ENCODE results near the gene SPTBN4.
"Not testable (repeated sequence)": the region's sequence is repeated elsewhere in the genome, so short reads cannot be mapped to it uniquely, and the experiment has no call there.

Gene SPTBN4

DNA sequence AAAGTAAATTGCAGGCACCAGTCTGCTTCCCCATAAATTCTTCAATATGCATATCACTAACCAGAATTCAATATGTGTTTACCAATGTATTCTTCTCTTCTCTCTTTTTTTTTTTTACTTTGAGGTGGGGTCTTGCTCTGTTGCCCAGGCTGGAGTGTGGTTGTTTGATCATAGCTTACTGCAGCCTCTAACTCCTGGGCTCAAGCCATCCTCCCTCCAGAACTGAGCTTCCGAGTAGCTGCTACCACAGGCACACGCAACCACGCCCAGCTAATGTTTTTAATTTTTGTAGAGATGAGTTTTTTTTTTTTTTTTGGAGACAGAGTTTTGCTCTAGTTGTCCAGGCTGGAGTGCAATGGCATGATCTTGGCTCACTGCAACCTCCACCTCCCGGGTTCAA, 151.2 kb downstream of the SPTBN4 start:
- no peak for DNase-seq (ENCODE audit: low read depth in 2 of 2)

DNA sequence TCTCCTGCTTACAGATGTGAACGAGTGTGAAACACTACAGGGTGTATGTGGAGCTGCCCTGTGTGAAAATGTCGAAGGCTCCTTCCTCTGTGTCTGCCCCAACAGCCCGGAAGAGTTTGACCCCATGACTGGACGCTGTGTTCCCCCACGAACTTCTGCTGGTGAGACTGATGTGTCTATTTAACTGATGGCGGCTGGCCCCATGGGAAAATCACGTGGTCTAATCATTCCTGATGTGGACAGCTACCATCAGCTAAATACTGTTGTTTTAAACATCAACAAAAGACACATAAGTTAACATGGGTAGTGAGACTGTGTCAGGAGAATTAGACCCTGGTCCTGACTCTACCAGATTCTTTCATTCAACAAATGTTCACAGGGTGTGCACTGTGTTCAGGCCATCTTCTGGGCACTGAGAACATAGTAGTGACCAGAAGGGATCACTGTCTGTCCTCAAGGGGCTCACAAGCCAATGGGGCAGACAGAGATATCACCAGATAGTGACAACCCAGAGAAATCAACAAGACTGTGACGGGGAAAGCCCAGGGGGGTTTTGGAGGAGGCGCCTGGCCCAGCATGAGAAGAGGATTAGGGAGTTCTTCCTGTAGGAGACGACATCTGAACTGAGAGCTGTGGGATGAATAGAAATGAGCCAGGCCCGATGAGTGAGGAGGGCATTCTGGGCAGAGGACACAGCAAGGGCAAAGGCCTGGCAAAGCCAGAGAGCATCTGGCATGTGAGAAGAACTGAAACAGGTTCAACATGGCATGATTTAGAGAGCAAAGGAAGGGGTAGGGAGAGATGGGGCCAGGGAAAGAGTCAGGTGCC, 152.7 kb downstream of the SPTBN4 start:
- DNase-seq (ENCODE audit: low read depth in 2 of 2): no peak

DNA sequence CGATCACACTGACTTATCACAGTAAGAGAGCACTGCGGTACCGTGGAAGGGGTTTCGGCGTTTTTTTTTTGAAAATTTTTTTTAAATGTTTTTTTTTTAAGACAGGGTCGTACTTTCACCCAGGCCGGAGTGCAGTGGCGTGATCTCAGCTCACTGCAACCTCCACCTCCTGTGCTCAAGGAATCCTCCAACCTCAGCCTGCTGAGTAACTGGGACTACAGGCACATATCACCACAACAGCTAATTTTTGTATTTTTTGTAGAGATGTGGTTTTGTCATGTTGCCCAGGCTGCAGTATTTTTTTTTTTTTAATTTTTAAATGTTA, 153.3 kb downstream of the SPTBN4 start:
- DNase-seq (ENCODE audit: low read depth in 2 of 2): no peak

DNA sequence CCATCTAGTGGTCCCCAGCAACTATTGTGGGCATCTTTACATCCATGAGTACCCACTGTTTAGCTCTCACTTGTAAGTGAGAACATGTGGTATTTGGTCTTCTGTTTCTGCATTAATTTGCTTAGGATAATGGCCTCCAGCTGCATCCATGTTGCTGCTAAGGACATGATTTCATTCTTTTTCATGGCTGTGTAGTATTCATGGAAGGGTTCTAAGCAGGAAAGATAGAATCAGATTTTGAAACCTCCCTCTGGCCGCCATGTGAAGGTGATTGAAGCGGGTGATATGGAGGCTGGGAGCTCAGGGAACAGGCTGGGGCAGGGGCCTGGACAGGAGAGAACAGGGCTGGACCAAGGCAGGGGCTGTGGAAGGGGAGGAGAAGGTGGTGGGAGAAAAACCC, 154.5 kb downstream of the SPTBN4 start:
- no peak for DNase-seq (ENCODE audit: low read depth in 2 of 2)

DNA sequence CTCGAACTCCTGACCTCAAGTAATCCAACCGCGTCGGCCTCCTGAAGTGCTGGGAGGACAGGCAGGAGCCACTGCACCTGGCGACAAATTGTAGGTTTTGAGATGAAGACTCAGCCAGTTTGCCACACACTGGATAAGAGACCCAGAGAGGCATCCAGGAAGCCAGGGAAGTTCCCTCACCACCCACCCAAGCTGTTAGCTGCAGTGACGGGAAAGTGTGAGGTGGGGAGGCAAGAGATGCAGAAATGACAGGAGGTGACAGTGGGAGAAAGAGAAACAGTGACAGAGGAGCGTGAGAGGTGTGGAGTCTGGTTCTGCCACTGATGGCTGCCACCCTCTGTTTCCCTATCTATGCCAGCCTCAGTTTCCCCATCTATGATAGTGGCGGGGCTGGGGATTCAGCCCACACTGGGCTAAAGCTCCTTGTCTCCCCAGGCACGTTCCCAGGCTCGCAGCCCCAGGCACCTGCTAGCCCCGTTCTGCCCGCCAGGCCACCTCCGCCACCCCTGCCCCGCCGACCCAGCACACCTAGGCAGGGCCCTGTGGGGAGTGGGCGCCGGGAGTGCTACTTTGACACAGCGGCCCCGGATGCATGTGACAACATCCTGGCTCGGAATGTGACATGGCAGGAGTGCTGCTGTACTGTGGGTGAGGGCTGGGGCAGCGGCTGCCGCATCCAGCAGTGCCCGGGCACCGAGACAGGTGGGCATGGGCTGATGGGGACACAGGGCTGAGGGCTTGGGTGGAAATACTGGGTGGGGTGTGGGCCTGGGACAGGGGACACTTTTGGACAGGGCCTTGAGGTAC, 155.4 kb downstream of the SPTBN4 start:
- DNase-seq (ENCODE audit: low read depth in 2 of 2): no peak

DNA sequence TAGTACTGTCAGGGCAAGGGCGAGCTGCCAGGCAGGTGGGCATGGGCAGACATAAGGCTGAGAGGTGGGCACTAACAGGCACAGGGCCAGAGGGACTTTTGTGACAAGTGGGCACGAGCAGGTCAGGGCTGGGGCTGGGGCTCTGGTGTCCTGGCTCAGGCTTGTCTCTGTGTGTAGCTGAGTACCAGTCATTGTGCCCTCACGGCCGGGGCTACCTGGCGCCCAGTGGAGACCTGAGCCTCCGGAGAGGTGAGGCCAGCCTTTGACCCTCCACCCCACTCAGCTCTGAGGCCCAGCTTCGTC, 155.9 kb downstream of the SPTBN4 start:
- DNase-seq (ENCODE audit: low read depth in 2 of 2): no peak

DNA sequence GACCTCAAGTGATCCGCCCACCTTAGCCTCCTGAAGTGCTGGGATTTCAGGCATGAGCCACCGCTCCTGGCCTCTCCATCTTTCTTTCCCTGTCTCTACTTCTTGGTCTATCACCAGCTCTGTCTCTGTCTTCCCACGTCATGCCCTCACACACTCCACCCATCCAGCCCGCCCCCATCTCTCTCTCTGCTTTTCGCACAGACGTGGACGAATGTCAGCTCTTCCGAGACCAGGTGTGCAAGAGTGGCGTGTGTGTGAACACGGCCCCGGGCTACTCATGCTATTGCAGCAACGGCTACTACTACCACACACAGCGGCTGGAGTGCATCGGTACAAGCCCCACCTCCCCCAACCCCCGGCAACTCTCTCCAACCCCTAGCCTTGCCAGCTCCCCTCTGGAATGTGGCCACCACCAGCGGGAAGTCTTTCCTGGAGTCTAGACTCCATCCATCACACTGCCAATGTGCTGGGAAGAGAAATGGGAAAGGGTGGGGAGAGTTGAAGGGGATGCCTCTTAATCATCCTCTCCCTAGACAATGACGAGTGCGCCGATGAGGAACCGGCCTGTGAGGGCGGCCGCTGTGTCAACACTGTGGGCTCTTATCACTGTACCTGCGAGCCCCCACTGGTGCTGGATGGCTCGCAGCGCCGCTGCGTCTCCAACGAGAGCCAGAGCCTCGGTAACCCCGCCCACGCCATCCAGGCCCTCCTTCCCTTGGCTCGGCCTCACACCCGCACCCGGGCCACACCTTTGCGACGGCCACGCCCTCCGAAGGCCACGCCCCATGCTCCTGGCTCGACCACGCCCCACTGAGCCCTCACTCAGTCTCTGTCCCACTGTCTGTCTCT, 156.8 kb downstream of the SPTBN4 start:
- DNase-seq (ENCODE audit: low read depth in 2 of 2): no peak

DNA sequence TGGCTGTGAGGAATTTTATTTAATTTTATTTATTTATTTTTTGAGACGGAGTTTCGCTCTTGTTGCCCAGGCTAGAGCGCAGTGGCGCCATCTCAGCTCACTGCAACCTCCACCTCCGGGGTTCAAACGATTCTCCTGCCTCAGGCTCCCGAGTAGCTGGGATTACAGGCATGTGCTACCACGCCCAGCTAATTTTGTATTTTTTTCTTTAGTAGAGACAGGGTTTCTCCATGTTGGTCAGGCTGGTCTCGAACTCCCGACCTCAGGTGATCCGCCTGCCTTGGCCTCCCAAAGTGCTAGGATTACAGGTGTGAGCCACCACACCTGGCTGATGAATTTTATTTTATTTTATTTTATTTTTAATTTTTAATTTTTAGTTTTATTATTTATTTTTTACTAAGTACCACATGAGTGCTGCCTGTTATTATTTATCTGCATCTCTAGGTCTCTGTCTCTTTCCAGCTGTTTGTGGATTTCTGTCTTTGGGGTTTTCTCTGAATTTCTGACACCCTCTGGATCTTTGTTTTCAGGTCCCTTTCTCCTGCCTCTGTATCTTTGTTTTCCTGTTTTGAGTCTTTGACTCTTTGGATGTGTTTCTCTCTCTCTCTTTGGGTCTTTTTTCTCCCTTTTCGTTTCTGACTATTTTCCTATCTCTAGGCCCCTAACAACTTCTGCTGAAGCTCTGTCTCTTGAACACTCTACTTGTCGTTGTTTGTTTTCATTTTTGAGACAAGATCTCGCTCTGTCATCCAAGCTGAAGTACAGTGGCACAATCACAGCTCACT, 157.8 kb downstream of the SPTBN4 start:
- not testable (repeated sequence) for DNase-seq (ENCODE audit: low read depth in 2 of 2)

DNA sequence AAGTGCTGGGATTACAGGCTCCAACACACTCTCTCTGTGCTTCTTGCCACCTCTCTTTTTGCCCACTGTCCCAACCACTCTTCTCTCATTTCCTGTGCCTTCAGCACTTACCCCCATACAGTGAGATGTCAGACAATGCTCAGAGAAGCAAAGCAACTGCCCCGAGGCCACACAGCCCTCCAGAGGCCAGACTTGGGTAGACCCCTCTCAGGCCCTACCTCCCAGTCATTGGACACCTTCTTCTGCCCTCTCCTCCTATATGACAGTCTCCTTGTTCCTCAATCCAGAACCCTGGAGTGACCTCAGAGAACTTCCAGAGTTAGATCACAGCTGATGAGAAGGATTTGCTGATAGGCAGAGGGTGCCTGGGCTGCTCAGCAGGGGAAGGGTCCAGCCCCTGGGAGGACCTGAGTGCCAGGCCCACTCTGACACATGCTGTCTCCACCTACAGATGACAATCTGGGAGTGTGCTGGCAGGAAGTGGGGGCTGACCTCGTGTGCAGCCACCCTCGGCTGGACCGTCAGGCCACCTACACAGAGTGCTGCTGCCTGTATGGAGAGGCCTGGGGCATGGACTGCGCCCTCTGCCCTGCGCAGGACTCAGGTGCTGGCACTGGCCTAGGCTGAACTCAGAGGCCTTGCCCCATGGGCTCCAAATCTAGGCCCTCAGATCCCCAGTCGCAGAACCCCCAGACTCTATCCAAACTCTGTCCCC, 158.8 kb downstream of the SPTBN4 start:
- DNase-seq (ENCODE audit: low read depth in 2 of 2): no peak
